RKO (cell line): ENCODE results near the gene HSPA13.
"Not testable (repeated sequence)": the region's sequence is repeated elsewhere in the genome, so short reads cannot be mapped to it uniquely, and the experiment has no call there.

Source experiments
- DNase-seq: peaks from one replicate; pipeline ENCODE4 v3.0.0-alpha.2; 2016; ENCODE audit warnings: low spot score

HSPA13 gene, protein sequence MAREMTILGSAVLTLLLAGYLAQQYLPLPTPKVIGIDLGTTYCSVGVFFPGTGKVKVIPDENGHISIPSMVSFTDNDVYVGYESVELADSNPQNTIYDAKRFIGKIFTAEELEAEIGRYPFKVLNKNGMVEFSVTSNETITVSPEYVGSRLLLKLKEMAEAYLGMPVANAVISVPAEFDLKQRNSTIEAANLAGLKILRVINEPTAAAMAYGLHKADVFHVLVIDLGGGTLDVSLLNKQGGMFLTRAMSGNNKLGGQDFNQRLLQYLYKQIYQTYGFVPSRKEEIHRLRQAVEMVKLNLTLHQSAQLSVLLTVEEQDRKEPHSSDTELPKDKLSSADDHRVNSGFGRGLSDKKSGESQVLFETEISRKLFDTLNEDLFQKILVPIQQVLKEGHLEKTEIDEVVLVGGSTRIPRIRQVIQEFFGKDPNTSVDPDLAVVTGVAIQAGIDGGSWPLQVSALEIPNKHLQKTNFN

DNA sequence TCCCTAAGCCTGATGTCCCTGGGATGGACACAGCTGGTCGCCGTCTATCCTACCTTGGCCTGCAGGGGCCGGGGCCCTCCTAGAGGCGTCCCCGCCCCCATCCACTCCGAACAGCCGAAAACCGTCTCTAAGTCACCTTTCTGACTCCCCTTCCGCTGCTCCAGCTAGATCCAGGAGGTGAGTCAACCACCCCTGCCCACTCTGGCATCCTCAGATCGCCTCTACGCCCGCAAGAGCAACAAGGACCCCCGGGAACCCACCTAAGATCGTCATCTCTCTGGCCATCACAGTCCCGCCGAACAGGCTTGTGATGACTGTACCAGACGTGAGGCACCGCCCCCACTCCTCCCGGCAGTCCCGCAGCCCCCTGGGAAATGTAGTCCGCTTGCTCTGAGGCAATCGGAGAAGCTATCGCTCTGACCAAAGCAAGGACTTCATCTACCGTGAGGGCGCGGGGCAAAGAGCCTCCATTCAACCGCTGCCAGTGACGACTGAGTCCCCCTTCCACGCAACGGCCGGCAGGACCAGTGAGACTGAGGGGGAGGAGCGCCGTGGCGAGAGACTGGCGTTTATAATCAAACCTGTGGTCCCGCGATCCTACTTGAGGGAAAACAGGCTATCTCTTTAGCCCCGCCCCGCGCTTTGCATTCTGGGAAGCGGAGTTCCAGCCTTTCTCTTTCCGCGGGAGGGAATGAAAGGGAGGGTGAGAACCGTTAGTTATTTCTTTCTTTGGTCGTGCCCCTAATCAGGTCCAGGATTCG is at the start of gene HSPA13:
TSS of gene HSPA13 (minus strand) at position 312 of the 761 bp plus-strand sequence. CDS start at position 285, 27 bp downstream.
- peak; percentile 99 for DNase-seq

DNA sequence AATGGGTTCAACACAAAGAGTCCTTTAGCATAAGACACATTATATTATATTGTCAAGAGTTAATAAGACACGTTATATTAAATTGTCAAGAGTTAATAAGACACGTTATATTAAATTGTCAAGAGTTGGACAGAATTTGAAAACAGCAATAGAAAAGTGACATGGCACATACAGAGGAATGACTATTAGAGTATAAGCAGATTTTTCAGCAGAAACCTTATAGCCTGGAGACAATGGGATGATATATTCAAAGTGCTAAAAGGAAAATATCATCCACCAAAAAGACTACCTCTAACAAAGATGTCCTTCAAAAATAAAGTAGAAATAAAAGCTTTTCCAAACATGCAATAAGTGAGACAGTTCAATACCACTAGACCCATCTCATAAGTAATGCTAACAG is 36.0 kb upstream of the HSPA13 start:
- DNase-seq = no peak

DNA sequence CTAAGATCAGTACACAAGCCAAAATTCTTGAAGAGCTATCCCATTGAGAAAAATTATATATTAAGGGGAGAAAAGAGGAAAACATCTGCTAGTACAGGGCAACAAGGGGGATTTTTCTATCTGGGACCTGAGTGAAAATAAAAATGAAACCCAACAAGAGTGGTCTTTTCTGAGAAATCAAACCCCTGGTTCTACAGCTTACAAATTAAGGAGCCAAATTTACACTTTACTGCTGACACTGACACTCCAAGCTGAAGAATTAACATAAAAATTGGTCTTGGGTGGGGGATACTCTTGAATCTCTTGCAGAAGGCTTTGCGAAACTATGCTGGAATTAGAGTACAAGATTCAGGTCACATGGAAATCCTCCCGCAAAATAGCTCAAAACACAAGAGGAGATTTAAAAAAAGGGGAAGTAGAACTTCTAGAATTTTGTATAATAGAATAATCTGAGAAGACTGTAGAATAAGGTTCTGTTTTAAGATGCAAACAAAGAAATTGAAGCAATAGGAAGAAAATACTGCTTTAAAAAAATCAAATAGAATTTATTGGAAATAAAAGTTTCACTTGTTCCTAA is 32.1 kb upstream of the HSPA13 start:
- DNase-seq = no peak

DNA sequence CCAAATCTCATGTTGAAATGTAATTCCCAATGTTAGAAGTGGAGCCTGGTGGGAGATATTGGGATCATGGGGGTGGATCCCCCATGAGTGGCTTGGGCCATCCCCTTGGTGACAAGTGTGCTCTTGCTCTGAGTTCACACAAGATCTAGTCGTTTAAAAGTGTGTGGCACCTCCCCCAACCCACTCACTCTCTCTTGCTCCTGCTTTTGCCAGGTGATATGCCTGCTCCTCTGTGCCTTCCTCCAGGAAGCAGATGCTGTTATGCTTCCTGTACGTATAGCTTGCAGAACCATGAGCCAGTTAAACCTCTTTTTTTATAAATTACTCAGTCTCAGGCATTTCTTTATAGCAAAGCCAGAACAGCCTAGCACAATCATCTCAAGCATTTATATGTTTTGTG is 23.0 kb upstream of the HSPA13 start:
- DNase-seq = no peak

DNA sequence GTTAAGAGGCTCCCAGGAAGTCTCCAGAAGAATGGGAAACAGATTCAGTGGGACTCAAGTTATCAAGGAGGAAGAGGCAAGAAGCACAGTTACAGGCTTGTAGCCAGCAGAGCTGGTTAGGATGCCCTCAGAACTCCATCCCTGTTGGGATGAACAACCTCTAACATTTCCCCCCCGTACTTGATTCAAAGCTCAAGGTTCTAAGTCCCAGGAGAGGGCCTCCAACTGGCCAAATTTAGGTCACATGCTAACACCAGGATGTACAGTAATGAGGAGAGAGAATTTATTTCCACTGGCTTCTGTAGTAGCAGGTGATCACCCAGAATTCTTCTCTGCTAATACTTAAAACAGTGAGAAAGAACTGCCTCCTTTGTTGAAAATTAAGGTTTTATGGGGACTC is 22.3 kb upstream of the HSPA13 start:
- no peak for DNase-seq

DNA sequence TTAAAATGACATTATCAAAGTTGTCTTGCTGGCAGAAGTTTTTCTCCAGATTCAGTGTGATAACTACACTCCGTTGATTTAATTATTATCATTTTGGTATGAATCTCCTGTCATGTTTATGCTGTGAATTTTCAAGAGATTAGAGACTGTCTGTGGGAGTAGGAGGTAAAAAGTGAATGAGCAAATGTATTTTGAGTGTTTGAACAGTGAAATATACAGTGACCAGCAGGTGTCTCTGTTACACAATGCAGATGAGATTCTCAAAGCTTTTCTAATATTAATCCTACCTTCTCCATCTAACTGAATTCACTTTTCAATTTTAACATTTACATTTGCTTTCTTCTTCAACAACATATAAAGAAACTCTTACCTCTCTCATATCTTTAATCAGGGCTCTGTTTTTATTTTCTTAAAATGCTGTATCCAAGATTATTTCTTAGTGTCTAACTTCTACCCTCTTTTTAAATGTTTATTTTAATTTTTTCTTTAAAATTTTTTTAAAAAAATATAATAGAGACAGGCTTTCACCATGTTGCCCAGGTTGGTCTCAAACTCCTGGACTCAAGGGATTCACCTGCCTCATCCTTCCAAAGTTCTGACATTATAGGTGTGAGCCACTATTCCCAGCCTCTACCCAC is 20.9 kb upstream of the HSPA13 start:
- DNase-seq = peak; percentile 60

DNA sequence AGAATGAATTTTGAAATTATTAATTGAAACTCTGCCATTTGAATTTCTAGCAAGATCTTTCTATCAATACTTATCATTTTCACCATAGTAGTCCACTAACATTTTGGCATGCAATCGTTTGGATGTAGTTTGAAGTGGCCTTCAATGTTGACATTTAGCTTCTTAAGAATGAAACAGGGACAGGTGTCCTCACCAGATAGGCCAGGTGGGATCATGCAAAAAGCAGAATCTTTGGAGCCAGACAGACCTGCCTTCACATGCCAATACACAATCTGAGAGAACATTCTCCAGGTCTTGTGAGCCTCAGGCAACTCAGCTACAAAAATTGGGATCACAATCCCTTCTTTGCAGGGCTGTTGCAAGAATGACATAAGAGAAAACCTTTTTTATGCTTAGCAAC is 18.3 kb upstream of the HSPA13 start:
- DNase-seq = no peak

DNA sequence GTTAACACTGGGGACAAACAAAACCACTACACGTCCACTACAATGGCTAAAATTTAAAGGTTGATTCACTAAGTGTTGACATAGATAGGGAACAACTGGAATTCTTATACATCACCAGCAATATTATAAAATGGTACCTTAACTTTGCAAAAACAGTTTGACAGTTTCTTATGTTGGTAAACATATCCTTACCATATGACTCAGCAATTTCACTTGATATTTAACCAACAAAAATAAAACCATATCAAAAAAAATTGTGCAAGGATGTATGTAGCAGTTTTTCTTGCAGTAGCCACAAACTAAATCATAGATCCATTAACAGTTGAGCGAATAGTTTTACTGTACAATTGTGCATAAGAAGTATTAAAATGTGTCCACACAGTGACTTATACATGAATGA is 5.3 kb upstream of the HSPA13 start:
- no peak for DNase-seq

DNA sequence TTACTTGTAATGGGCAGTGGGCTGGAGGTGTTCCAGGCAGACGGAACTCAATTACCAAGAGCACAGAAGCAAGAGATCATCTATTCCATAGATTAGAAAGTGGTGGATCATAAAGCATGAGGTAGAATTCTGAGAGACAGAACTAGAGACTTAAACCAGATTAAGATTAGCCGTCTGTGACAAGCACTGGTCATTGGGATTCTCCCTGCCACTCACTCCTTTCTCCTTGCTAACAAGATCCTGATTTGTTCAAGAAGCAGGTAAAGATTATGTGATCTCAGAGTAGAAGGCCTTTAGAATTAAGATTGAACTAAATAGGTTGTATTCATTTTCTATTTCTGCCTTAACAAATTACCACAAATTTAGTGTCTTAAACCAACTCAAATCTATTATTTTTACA is 1.5 kb upstream of the HSPA13 start:
- no peak for DNase-seq

DNA sequence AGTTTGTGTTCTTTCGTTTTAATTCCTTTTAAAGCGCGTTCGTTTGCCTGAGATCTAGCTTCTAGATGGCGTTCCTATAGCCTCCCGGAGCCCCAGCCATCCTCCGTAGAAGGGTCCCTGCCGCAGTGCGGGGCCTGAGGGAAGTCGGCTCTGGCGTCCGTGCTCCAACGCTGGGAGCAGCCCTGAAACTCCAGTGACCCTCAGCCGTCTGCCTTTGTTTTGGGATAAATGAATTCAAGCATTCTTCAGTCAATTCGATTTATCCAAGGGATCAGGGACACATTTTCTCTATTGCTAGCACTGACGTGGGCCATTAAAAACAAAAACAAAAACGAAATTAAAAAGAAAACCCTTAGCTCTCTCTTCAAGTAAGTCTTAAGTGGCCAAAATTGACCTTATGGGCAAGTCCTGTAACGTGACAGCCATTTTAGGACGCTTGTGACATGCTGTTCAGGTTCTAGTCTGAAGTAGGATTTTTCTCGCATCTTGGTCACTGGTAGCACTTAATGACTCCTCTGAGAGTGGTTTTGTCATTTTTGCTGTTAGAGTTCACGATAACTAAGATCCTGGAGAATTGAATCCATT is 742 bp upstream of the HSPA13 start:
- peak; percentile 49 for DNase-seq

DNA sequence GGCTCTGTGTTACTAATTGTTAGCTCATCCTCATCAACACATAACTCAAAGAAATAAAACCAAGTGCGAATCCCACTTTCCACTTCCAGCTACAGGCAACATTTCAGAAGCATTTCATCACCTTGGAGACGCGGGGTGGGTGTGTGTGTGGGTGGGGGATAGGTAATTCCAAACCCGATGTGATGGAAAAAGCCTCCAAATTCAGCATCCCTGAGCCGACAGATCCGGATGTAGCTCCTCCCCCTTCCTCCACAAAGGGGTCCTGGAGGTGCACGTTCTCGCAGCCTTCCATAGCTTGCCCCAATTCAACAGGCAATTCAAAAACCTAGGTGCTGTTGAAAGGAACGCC is 486 bp downstream of the HSPA13 start:
- peak; percentile 78 for DNase-seq

DNA sequence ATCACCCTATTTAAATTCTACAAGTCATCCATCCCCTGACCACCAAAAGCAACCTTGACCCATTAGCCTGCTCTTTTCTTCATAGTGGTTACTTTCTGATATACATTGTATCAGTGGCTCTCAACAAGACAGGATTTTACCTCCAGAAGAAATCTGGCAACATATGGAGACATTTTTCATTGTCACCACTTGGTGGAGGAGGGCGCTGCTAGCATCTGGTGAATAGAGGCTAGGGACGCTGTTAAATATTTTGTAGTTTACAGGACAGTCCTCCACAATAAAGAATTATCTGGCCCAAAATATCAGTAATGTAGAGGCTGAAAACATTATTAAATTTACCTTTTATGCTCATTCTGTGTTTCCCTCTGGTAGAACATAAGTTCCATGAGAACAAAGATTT is 6.1 kb downstream of the HSPA13 start:
- DNase-seq = peak; percentile 14

DNA sequence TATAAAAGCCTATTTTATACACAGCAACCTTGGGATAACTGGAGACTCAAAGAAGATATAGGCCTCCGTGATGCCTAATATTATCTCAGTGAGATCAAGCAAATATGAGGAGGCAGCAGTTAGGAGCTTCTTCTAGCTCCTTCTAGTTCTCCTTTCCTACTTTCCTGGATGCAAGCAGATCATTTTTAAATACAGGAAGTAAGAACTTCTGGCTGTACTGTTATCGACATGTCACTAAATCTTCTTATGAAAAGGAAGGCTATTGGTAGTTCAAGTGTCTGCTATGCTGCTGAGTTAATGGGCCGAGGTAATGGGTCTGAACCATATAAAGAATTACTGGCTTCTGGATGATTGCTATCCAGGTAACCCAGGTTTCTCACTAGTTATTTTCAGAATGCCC is 15.9 kb downstream of the HSPA13 start:
- DNase-seq = no peak

DNA sequence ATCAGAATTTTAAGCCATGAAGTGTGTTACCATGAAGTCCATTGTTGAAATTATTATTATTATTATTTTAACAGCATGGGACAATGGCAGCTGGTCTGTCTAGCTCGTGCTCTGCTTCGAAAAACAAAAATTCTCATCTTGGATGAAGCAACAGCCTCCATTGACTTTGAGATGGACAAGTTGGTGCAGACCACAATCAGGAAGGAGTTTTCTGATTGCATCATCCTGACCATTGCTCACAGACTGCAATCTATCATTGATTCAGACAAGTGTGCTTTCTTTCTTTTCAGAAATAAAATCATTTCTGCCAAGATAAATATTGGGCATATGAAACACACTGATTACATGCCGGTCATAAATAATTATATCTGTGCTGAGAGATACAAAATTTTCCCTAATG is 21.0 kb downstream of the HSPA13 start:
- no peak for DNase-seq

DNA sequence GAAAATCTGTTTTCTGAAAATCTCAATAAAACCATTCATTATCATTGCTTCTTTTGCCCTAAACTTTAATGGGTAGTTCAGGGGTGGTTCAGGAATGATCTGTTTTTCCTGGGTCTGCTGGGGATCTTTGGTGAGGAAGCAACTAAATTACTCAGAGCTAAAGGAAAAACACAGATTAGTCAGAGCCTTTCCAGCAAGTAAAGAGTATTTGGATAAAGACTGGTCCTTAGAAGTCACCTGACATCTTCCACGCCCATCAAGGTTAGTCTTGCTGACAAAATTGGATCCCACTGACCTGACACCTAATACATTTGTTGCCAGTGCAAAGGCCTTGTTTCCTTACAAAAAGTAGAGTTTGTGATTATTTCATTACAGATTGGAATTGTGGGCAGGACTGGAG is 24.2 kb downstream of the HSPA13 start:
- peak; percentile 33 for DNase-seq

DNA sequence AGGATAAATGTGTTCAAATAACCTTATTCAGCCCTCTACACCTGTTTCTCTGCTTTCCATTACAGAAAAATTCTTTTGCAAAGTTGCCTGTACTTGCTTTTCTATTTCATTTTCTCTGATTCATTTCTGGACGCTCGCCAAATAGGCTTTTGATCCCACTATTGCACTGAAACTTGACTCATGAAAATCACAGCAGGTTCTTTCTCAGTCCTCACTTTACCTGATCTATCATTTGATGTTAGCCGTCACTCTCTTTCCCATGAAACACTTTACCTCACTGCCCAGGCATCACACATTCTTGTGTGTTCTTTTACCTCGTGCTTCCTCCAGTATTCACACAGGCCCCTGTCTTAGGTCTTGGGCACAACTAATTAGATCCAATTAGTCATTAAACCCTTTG is 26.2 kb downstream of the HSPA13 start:
- no peak for DNase-seq

DNA sequence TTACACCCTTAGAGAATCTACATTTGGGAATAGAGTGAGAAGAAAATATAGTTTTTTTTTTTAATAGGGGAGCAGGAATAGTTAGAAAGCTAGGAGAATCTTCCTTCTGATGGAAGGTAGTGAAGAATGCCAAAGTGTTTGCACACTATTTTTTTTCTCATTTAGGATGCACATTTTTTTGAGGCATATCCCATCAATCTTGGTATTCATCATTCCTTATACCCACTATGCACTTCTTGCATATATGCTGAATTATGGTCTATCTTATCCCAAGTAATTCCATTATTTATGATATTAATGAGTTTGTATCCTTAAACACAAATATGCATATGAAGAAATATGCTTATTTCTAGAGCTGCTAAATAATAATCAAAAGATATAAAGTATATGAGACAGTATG is 28.4 kb downstream of the HSPA13 start:
- no peak for DNase-seq

DNA sequence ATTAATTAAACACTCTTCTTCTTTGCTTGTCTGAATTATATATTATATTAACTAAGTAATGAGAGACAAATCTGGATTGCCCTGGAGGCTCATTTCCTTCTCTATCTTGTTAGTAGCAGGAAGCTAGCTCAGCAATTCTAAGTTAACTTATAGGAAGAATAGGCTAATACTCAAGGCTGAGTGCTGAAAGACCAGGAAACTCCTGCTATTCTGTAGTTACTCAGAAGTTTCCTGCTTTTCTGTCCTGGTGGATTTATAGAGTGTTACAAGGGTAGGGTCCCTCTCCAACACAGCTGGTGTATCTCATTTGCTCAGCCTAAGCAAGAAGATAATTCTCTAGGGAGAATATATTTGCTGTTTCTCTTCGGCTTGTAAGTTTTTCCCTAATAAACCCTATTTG is 29.2 kb downstream of the HSPA13 start:
- no peak for DNase-seq

DNA sequence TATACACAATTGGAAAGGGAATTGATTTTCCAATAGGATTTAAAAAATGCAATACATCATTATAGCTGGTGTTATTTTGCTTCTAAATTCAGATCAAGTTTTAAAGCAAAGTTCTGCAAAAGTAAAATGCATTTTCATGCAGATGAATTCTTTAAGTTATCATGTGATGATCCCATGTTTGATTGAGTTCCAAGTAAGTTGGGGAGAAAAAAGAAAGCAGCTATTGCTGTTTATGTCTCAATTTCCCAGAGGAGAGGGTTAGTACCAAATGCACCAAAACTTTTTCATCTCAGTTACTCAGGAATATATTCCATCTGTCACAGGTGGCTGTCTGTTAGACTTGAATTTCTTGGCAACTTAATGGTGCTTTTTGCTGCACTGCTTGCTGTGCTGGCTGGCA is 29.7 kb downstream of the HSPA13 start:
- no peak for DNase-seq

DNA sequence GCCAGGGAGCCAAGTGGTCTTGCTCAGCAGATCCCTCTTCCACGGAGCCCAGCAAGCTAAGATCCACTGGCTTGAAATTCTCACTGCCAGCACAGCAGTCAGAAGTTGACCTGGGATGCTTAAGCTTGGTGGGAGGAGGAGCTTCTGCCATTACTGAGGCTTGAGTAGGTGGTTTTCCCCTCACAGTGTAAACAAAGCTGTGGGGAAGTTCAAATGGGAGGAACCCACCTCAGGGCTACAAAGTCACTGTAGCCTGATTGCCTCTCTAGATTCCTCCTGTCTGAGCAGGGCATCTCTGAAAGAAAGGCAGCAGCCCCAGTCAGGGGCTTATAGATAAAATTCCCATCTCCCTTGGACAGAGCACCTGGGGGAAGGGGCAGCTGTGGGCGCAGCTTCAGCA is 55.6 kb downstream of the HSPA13 start:
- not testable (repeated sequence) for DNase-seq

DNA sequence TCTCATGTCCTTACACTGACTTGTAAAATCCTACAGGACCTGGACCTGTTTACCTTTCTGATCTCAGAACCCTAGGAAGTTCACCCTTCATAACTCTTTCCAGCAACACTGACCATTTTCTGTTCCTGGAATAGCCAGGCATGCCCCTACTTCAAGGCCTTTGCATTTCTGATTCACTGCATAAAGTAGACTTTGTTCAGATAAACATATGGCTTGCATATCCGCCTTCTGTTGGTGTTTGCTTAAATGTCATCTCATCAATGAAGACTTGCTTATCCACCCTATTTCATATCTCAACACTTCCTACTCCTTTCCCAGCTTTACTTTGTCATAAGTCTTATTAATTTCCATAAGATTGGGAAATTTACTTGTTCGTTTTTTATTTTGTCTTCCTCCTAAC is 57.4 kb downstream of the HSPA13 start:
- DNase-seq = no peak
